ENCODE data around the gene THYN1. TPM values are rescaled to one million over a fixed set of nuclear protein-coding genes. Genes with fewer than 3 reads are reported as not detected.

The THYN1 gene
- total RNA-seq, 1 experiment from 2014 or later, result 97.0 TPM

DNA sequence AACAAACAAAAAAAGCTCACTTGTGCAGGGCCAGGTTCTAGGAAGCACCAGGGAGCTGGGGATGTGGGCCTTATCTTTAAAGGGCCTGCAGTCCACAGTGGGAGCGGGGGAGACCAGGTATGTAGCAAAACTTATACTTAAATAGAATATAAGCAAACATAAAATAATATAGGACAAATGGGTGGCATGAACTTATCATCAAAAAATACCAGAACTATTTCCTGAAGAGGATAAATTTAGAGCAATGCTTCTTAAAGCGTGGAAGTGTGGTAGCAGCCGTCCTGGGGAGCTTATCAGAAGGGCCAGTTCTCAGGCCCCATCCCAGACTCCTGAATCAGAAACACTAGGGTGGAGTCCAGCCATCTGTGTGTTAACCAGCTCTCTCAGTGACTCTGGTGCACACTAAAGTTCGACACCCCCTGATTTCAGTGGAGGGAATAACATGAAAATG lies 19.4 kb downstream of the THYN1 start:
- Mint-ChIP-seq H3K9me3 (no peaks in the 10 kb centered on the region), H3K4me1 (peaks cover 5 to 7% of the 10 kb centered on the region in 2 experiments; a peak in 3 of 4 replicates), H3K4me3 (no peak overlapping the region), H3K36me3 (ENCODE audit: insufficient read depth in 1 of 3, low read depth in 3 of 3) (peaks cover 3 to 11% (median 5%) of the 10 kb centered on the region in 3 experiments; a peak in 5 of 7 replicates), H3K27ac (no peak overlapping the region), H3K27me3 (ENCODE audit: low read depth) (no peaks in the 10 kb centered on the region)
- no CpG with 5 or more reads among the region's 4 CpGs for WGBS (ENCODE audit: extremely low coverage, insufficient read length, low lambda C conversion rate)
- H3K14ac ChIP-seq (ENCODE audit: insufficient read depth, low read length), result no peak overlapping the region
- no peaks in the 10 kb centered on the region for H3K4me1 ChIP-seq (ENCODE audit: insufficient read depth, low read length)
- no peaks in the 10 kb centered on the region for H3K27me3 ChIP-seq (ENCODE audit: insufficient read depth, low read length)
- DNase-seq, result peak; percentile 4
- H2BK12ac ChIP-seq (ENCODE audit: insufficient read length, low read depth, low read length), result no peak overlapping the region
- H2BK5ac ChIP-seq (ENCODE audit: insufficient read length, low read length), result no peak overlapping the region
- H2BK20ac ChIP-seq (ENCODE audit: low read depth, low read length, poor library complexity, severe bottlenecking), result no peak overlapping the region
- H3K9me3 ChIP-seq (ENCODE audit: control insufficient read depth, low read depth, low read length), result no peaks in the 10 kb centered on the region
- no peak overlapping the region for H4K91ac ChIP-seq (ENCODE audit: insufficient read length, low read depth, low read length)
- H3K79me2 ChIP-seq (ENCODE audit: insufficient read depth, low read length), result no peaks in the 10 kb centered on the region
- no peaks in the 10 kb centered on the region for H4K20me1 ChIP-seq (ENCODE audit: control insufficient read depth, insufficient read depth, insufficient read length)
- H4K8ac ChIP-seq (replicated peaks; ENCODE audit: insufficient read length, low read depth, low read length), result no peak overlapping the region
- H2AFZ ChIP-seq (ENCODE audit: low read length), result no peak overlapping the region
- H3K56ac ChIP-seq (ENCODE audit: insufficient read length, low read depth, low read length), result no peak overlapping the region
- H2BK15ac ChIP-seq (ENCODE audit: low read depth, low read length), result no peak overlapping the region
- H3T11ph ChIP-seq (ENCODE audit: low read length), result no peak overlapping the region
- H3K18ac ChIP-seq (ENCODE audit: insufficient read length, low read depth, low read length), result no peak overlapping the region
- no peak overlapping the region for H2BK120ac ChIP-seq (ENCODE audit: low read depth, low read length, poor library complexity, severe bottlenecking)
- no peak overlapping the region for H3K27ac ChIP-seq (ENCODE audit: insufficient read length, low read depth, low read length)
- no peak overlapping the region for H3K4me2 ChIP-seq (ENCODE audit: insufficient read depth, insufficient read length, low read length)
- TF ChIP-seq, protein P1, sequence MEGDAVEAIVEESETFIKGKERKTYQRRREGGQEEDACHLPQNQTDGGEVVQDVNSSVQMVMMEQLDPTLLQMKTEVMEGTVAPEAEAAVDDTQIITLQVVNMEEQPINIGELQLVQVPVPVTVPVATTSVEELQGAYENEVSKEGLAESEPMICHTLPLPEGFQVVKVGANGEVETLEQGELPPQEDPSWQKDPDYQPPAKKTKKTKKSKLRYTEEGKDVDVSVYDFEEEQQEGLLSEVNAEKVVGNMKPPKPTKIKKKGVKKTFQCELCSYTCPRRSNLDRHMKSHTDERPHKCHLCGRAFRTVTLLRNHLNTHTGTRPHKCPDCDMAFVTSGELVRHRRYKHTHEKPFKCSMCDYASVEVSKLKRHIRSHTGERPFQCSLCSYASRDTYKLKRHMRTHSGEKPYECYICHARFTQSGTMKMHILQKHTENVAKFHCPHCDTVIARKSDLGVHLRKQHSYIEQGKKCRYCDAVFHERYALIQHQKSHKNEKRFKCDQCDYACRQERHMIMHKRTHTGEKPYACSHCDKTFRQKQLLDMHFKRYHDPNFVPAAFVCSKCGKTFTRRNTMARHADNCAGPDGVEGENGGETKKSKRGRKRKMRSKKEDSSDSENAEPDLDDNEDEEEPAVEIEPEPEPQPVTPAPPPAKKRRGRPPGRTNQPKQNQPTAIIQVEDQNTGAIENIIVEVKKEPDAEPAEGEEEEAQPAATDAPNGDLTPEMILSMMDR (conservative IDR thresholded peaks at IDR 0.05), result no peak
- no peak overlapping the region for H3K23ac ChIP-seq (ENCODE audit: insufficient read length, low read depth, low read length)
- H3K23me2 ChIP-seq (ENCODE audit: insufficient read length, low read depth, low read length, poor library complexity, severe bottlenecking), result no peaks in the 10 kb centered on the region
- H3K79me1 ChIP-seq (ENCODE audit: insufficient read depth, low read depth, low read length, poor library complexity, severe bottlenecking), result no peaks in the 10 kb centered on the region
- no peak overlapping the region for H4K5ac ChIP-seq (ENCODE audit: insufficient read length, low read depth, low read length)
- no peak overlapping the region for H3K4ac ChIP-seq (ENCODE audit: low read depth, low read length)
- H3K9ac ChIP-seq (ENCODE audit: extremely low read depth, insufficient read length, low read length), result no peak overlapping the region
- no peak overlapping the region for H2AK5ac ChIP-seq (ENCODE audit: insufficient read length, low read length)

Data from H9 (cell line).